ENCODE results near the gene TAB3.

Gene TAB3

GRCh38 chrX:30875957-30876356 is 13.1 kb downstream of the TAB3 start:
- Histone ChIP-seq H3K36me3 (ENCODE audit: low read length) (no peaks in the 10 kb centered on the region), H2AFZ (ENCODE audit: low read depth, low read length, severe bottlenecking) (no peak overlapping the region), H3F3A (ENCODE audit: insufficient read depth) (no peaks in the 10 kb centered on the region), H3K9ac (ENCODE audit: low read length) (no peak overlapping the region), H3K9me3 (ENCODE audit: insufficient read depth, low read length) (no peaks in the 10 kb centered on the region), H3K4me2 (ENCODE audit: low read depth, low read length, poor library complexity, severe bottlenecking) (no peak overlapping the region), H4K20me1 (ENCODE audit: low read depth, low read length) (no peaks in the 10 kb centered on the region), H3K27ac (ENCODE audit: low read depth, low read length) (no peak overlapping the region), H3K4me3 (ENCODE audit: insufficient read depth, low read length, poor library complexity, severe bottlenecking) (no peak overlapping the region), H3K27me3 (ENCODE audit: low read length) (no peaks in the 10 kb centered on the region), H3K9me2 (replicated peaks; ENCODE audit: insufficient read depth, low read length) (no peaks in the 10 kb centered on the region), H3K79me2 (ENCODE audit: insufficient read depth, low read length) (0 out of 2 replicates have a peak, but pooled peaks cover 4% of the 10 kb centered on the region)
- TF ChIP-seq EZH2phosphoT487 (conservative IDR thresholded peaks at IDR 0.05; ENCODE audit: low read length) (no peak), CTCF (IDR thresholded peaks at IDR 0.05; ENCODE audit: insufficient read depth, low read length, poor library complexity, severe bottlenecking) (no peak)

GRCh38 chrX:30874851-30875250 is 14.2 kb downstream of the TAB3 start:
- no peaks in the 10 kb centered on the region for H3F3A ChIP-seq (ENCODE audit: insufficient read depth)
- no peaks in the 10 kb centered on the region for H3K36me3 ChIP-seq (ENCODE audit: low read length)
- no peak overlapping the region for H3K27ac ChIP-seq (ENCODE audit: low read depth, low read length)
- no peaks in the 10 kb centered on the region for H4K20me1 ChIP-seq (ENCODE audit: low read depth, low read length)
- no peak overlapping the region for H3K9ac ChIP-seq (ENCODE audit: low read length)
- H2AFZ ChIP-seq (ENCODE audit: low read depth, low read length, severe bottlenecking): no peak overlapping the region
- no peaks in the 10 kb centered on the region for H3K27me3 ChIP-seq (ENCODE audit: low read length)
- no peaks in the 10 kb centered on the region for H3K9me3 ChIP-seq (ENCODE audit: insufficient read depth, low read length)
- H3K4me3 ChIP-seq (ENCODE audit: insufficient read depth, low read length, poor library complexity, severe bottlenecking): no peak overlapping the region
- no peak overlapping the region for H3K4me2 ChIP-seq (ENCODE audit: low read depth, low read length, poor library complexity, severe bottlenecking)
- TF ChIP-seq CTCF (IDR thresholded peaks at IDR 0.05; ENCODE audit: insufficient read depth, low read length, poor library complexity, severe bottlenecking) (no peak), EZH2phosphoT487 (conservative IDR thresholded peaks at IDR 0.05; ENCODE audit: low read length) (no peak)
- no peaks in the 10 kb centered on the region for H3K9me2 ChIP-seq (replicated peaks; ENCODE audit: insufficient read depth, low read length)
- 0 out of 2 replicates have a peak, but pooled peaks cover 4% of the 10 kb centered on the region for H3K79me2 ChIP-seq (ENCODE audit: insufficient read depth, low read length)

- no peaks in the 10 kb centered on the region for H3K36me3 ChIP-seq (ENCODE audit: low read length)
- H3K79me2 ChIP-seq (ENCODE audit: insufficient read depth, low read length): no peaks in the 10 kb centered on the region
- H3F3A ChIP-seq (ENCODE audit: insufficient read depth): no peaks in the 10 kb centered on the region
- H4K20me1 ChIP-seq (ENCODE audit: low read depth, low read length): no peaks in the 10 kb centered on the region
- TF ChIP-seq EZH2phosphoT487 (conservative IDR thresholded peaks at IDR 0.05; ENCODE audit: low read length): no peak
- no peak for TF ChIP-seq CTCF (IDR thresholded peaks at IDR 0.05; ENCODE audit: insufficient read depth, low read length, poor library complexity, severe bottlenecking)
- no peak overlapping the region for H3K27ac ChIP-seq (ENCODE audit: low read depth, low read length)
- no peaks in the 10 kb centered on the region for H3K9me3 ChIP-seq (ENCODE audit: insufficient read depth, low read length)
- no peaks in the 10 kb centered on the region for H3K9me2 ChIP-seq (replicated peaks; ENCODE audit: insufficient read depth, low read length)
- no peaks in the 10 kb centered on the region for H3K27me3 ChIP-seq (ENCODE audit: low read length)
- no peak overlapping the region for H3K4me2 ChIP-seq (ENCODE audit: low read depth, low read length, poor library complexity, severe bottlenecking)
- no peak overlapping the region for H2AFZ ChIP-seq (ENCODE audit: low read depth, low read length, severe bottlenecking)
- H3K9ac ChIP-seq (ENCODE audit: low read length): no peak overlapping the region
- H3K4me3 ChIP-seq (ENCODE audit: insufficient read depth, low read length, poor library complexity, severe bottlenecking): no peak overlapping the region
Observed at GRCh38 chrX:30870572-30870971, 18.5 kb downstream of the TAB3 start.

Measured in SU-DHL-6 (cell line).